GM18499 (cell line): ENCODE data around the gene ZDHHC11B.
"Not testable (repeated sequence)": the region's sequence is repeated elsewhere in the genome, so short reads cannot be mapped to it uniquely, and the experiment has no call there.

Experiments used
- ATAC-seq: cut with Tn5 transposase; IDR thresholded peaks from one replicate; pipeline ENCODE4 v1.9.1; 2021; ENCODE audit warnings: moderate number of reproducible peaks; ENCODE audit not compliant: insufficient read depth, unreplicated experiment

Gene ZDHHC11B

GRCh38 chr5:787224-787856 is 2.8 kb upstream of the ZDHHC11B start:
- not testable (repeated sequence) for ATAC-seq

DNA sequence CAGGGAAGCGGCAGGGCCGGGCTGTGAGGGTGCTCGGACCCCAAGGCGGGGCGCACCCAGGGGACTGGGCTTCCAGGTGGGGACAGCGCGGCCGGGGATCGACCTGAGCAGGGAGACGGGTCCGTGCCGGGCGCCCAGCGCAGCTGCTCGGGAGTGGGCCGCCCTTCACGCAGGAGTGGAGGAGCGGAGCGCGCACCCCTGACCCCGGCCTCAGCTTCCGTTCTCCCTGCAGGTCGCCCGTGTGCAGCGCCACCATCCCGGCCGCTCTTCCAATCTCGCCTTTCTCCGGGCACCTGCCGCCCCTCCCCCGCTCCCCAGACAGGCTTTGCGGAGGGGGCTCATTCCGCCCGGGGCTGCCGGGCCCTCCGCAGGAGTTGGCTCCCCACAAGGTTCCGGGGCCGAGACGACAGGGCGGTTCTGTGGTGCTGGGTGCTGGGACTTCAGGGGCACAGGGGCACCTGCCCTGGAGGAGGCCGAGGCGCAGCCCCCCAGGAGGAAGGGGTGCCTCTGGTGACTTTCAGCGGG is 714 bp upstream of the ZDHHC11B start:
- not testable (repeated sequence) for ATAC-seq

- ATAC-seq = not testable (repeated sequence)
Observed at GRCh38 chr5:783881-784427, 575 bp downstream of the ZDHHC11B start.

GRCh38 chr5:783049-783802 is 1.3 kb downstream of the ZDHHC11B start:
- ATAC-seq = not testable (repeated sequence)

GRCh38 chr5:782356-782755 is 2.2 kb downstream of the ZDHHC11B start:
- not testable (repeated sequence) for ATAC-seq

- ATAC-seq = not testable (repeated sequence)
Observed at GRCh38 chr5:780571-780970, 4.0 kb downstream of the ZDHHC11B start.

DNA sequence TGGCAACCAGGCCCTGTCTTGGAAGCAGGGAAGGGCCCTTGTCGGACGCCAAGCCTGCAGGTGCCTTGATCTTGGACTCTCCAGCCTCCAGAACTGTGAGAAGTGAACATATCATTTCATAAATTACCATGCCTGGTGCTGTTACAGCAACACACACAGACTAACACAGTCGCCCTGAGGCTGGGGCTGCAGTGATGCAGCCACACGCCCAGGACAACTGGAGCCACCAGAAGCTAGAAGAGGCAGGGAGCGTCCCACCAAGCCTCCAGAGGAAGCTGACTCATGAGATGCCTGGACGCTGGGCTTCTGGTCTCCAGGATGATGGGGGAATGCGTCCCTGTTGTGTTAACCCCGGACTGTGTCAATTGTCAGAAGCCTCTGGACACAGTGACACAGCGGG is 5.6 kb downstream of the ZDHHC11B start:
- not testable (repeated sequence) for ATAC-seq

- not testable (repeated sequence) for ATAC-seq
Observed at GRCh38 chr5:778421-778820, 6.1 kb downstream of the ZDHHC11B start.

DNA sequence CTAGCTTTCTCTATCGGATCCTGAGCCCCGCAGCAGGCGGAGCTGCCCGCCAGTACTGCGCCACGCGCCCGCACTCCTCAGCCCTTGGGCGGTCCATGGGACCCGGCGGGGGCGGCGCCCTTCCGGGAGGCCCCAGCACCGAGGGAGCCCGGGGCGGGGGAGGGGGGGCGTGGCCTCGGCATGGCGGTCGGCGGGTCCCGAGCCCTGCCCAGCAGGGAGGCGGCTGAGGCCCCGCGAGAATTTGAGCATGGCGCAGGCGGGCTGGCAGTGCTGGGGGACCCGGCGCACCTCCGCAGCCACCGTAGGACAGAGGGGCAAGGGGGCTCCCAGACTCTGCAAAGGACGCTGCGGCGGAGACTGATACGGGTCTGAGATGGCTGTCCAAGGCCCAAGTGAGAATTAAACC is 6.8 kb downstream of the ZDHHC11B start:
- ATAC-seq = no peak

DNA sequence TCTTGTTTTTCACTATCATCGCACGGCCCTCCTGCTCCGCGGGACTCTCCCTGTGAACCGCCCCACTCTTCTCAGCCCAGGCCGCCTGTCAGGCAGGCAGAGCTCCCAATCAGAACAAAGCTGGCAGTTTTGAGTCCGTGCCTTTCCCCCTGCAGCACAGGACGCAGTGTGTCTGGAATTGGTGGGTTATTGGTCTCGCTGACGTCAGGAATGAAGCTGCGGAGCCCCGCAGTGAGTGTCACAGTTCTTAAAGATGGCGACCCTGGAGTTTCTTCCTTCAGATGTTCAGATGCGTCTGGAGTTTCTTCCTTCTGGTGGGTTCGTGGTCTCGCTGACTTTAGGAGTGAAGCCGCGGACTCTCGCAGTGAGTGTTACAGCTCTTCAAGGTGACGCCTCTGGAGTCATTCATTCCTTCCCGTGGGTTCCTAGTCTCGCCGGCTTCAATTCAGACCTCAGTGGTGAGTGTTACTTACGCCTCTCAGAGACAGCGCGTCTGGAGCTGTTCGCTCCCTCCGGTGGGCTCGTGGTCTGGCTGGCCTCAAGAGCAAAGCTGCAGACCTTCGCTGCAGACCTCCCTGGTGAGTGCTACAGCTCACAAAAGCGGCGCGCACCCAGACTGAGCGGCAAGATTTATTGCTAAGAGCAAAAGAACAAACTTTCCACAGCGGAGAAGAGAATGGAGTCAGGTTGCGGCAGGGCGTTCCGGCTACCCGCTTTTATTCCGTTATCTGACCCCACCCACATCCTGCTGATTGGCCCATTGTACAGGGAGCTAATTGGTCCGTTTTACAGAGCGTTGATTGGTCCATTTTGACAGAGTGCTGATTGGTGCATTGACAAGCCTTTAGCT is 7.4 kb downstream of the ZDHHC11B start:
- ATAC-seq = no peak

DNA sequence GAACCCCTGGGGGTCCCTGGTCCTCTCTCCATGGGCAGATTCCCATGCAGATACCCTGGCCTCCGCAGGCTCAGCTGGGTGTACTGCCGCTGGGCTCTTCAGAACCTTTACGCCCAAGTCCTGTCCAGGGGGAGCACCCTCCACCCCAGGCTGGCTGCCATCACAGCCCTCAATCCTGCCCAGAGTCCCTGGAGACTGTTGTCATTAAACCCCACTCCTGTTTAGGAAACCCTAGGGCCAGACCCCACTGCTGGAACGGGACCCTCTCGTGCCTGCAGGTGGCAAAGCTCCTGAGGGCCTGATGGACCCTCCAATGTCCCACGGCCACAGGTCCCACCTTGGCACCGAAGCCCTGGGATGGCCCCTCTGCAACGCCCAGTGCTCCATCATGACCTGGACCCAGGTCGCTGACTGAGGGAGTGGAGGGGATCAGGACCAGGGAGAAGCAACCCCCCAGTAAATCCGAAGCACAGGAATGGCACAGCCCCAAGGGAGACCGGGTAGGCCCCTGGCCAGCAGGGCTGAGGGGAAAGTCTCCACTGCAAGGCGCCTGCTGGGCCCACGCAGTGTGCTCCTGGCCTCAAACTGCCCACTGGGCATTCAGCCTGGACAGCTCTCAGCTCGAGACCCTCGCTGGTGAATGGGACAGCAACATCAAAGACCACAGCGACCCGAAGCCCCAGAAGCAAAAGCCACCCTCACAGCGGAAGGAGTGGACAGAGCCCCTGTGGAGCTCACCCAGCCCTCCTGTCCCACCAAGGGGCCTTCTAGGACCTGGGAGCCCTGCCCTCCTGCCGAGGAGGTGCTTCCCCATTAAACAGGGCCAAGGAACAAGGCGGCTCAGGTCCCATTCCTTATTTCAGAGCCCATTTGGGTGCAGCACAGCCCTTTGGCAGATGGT is 8.3 kb downstream of the ZDHHC11B start:
- ATAC-seq = no peak

GRCh38 chr5:775595-775960 is 9.0 kb downstream of the ZDHHC11B start:
- not testable (repeated sequence) for ATAC-seq

DNA sequence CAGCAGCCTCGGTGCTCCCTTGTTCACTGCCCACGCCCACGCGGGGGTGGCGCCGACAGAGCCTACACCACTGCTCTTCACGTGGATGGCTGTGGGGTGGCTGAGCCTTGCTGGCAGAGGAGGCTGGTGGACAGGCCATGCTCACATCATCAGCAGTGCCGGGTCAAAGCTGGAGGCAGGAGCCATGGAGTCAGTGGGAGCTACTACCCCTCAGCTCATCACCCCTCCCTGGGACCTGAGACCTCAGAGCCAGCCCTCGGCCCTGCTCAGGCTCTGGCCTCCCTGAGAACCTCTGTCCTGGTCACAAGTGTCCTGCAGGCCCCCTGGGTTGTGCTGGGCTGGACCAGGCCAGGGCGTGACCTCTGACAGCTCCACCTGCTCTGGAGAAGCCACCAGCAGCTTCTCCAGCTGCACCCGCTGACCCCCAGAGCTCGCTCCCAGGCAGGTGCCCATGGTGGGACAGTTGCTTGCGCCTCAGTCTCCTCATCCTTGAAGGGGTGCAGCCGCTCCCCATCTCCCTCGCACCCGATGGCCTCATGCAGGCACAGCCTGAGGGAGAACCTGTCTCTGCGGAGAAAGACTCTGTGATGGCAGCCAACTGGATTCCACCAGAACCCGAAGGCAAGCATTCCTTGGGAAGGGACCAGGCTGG is 9.5 kb downstream of the ZDHHC11B start:
- not testable (repeated sequence) for ATAC-seq

DNA sequence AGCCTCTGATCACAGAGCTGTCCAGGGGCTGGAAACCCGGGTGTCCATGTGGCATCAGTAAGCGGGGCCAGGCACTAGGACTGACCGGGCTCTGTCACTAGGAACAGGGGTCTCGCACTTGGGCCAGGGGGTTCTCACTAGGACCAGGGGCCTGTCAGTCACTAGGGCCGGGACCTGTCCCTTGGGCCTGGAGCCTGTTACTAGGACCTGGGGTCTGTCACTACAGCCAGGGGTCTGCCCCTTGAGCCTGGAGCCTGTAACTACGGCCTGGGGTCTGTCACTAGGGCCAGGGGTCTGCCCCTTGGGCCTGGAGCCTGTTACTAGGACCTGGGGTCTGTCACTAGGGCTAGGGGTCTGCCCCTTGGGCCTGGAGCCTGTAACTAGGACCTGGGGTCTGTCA is 10.2 kb downstream of the ZDHHC11B start:
- ATAC-seq = not testable (repeated sequence)

DNA sequence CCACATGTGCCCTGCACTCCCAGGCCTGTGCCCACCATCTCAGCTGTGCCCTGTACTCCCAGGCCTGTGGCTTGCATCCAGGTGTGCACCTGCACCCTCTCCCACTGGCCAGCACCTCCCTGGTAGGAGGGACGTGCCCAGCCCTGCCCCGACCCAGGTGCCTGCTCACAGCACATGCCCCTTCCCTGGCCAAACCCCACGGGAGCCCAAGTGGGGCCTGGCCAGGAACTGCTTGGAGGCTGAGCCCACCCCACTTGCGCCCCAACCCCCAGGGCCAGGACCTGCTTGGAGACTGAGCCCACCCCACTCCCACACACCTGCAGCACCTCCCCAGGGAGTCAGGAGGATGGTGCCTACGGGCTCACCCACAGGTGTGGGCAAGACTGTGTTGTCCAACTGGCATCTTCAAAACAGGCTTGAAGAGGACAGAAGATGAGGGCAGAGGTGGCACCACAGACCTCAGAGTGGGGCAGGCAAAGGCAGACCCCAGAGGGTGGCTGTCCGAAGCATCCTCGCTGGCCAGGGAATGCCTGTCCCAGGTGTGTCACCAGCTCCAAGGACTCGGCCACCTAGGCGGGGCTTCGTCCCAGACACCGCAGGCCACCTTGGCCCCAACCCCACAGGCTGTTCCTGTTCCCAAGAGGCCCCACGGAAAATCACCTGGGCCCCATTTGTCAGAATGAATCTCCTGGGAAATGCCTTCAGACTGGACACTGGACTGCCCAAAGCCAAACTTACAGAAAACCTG is 10.8 kb downstream of the ZDHHC11B start:
- no peak for ATAC-seq

DNA sequence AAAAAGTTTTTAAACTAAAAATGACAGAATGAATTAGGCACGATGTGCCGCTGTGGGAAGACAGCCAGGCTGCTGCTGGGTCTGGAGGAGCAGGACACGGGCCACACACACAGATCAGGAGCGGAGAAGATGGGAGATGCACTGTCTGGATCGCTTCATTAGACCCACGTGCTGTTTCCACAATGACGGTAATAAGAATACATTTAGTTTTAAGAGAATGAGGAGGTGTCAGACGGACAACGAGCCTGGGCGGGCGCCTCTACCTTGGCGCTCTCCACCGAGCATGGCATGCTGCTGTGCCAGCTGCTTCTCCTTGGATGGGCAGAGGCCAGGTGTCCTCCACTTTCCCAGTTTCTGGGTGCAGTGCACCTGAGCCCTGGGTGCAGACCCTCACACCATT is 11.6 kb downstream of the ZDHHC11B start:
- ATAC-seq = not testable (repeated sequence)

DNA sequence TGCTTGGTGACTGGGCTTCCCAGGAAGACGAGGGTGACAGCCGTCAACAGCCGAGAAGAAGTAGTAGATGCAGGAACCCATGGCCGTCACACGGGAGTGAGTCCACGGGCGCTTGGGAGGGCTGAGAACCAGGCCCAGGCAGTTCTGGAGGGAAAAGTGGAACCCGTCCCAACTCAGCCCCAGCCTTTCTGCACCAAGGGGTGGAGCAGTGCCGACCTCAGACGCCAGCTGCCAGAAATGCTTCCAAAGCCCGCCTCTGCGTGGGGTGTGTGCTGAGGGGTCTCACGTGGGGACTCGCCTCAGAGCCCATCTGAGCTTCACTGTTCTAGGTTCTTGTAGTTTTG is 12.0 kb downstream of the ZDHHC11B start:
- not testable (repeated sequence) for ATAC-seq

GRCh38 chr5:771841-772546 is 12.5 kb downstream of the ZDHHC11B start:
- not testable (repeated sequence) for ATAC-seq
